ENCODE measurements around the gene CFAP74. TPM values are rescaled to one million over a fixed set of nuclear protein-coding genes. Genes with fewer than 3 reads are reported as not detected.

CFAP74 gene
- total RNA-seq, 1 experiment from 2014 or later, result not detected

DNA sequence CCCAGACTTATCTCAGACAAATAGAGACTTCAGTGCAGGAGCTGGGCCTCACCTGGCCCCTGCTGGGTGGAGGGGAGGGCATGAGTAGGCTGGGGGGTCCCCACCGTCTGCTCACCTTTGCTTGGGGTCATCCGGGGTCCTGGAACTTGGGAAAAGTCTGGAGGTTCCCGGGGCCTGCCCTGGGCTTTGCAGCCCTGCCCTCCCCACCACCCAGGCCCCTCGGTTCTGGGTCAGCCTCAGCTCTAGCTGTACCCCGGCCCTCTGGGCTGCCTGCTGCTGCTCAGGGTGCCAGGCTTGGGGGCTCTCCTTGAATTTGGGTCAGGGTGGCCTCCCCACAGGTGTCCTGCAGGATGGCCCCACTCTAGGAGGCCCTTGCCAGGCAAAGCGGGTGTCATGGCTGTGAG, 82.1 kb downstream of the CFAP74 start:
- H3K4me3 ChIP-seq (ENCODE audit: low read length), result no peak overlapping the region
- no peak overlapping the region for H3K27ac ChIP-seq (ENCODE audit: low read length)
- H3K9me3 ChIP-seq (ENCODE audit: low read length), result no peaks in the 10 kb centered on the region
- no peaks in the 10 kb centered on the region for H3K36me3 ChIP-seq (ENCODE audit: insufficient read depth, low read length)
- peaks cover 9% of the 10 kb centered on the region for H3K4me1 ChIP-seq (ENCODE audit: low read length)
- H3K79me2 ChIP-seq (ENCODE audit: low read length), result no peaks in the 10 kb centered on the region
- DNase-seq, result no peak
- no peaks in the 10 kb centered on the region for H3K27me3 ChIP-seq (ENCODE audit: low read length)
- H4K20me1 ChIP-seq (ENCODE audit: insufficient read depth, low read depth, low read length), result 0 out of 2 replicates have a peak, but pooled peaks cover 4% of the 10 kb centered on the region
- H3K9me2 ChIP-seq (replicated peaks; ENCODE audit: insufficient read depth, low read length), result no peaks in the 10 kb centered on the region
- no peak overlapping the region for H3K9ac ChIP-seq (ENCODE audit: low read length)
- no peak overlapping the region for H3K4me2 ChIP-seq (ENCODE audit: low read depth, low read length, poor library complexity, severe bottlenecking)
- no peak overlapping the region for H2AFZ ChIP-seq (ENCODE audit: low read length)

DNA sequence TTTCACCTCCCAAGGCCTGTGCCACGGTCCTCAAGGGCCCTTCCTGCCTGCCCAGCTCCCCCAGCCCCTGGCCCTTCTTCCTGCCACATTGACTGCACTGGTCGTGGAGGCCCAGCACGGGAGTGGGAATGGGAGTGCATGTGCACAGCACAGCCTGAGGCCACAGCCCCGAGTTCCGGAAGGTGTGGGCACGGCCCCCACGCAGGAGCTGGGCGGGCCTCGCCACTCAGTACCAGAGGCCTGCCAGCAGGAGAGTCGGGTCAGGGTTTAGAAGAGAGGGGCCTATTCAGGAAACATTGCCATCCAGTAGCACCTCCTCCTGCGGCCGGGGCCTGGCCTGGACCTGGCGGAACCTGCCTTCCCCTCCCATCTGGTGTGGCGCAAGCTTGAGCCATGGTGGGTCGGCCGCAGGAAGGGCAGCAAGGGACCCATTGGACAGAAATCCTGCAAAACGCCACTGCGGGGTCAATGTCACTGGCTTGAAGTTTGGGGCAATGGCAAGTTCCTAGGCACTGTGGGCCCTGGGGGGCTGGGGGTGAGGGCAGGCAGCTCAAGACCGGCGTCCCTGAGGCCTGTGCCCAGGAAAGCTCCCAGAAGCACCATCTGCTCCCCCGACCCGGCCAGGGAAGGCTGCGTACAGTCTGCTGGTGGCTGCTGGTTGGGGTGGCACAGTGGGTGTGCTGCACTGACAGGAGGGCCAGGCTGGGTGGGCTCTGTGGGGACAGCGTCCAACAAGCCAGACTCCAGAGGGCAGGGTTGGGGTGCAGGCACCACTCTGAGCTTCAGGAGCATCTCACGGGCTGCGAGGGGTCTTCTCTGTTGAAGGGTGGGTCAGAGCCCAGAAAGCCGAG, 82.8 kb downstream of the CFAP74 start:
- no peak overlapping the region for H3K4me3 ChIP-seq (ENCODE audit: low read length)
- H3K9me3 ChIP-seq (ENCODE audit: low read length), result no peaks in the 10 kb centered on the region
- H4K20me1 ChIP-seq (ENCODE audit: insufficient read depth, low read depth, low read length), result 0 out of 2 replicates have a peak, but pooled peaks cover 4% of the 10 kb centered on the region
- no peak for DNase-seq
- no peaks in the 10 kb centered on the region for H3K36me3 ChIP-seq (ENCODE audit: insufficient read depth, low read length)
- H3K9ac ChIP-seq (ENCODE audit: low read length), result no peak overlapping the region
- no peak overlapping the region for H3K4me2 ChIP-seq (ENCODE audit: low read depth, low read length, poor library complexity, severe bottlenecking)
- H3K9me2 ChIP-seq (replicated peaks; ENCODE audit: insufficient read depth, low read length), result no peaks in the 10 kb centered on the region
- peaks cover 9% of the 10 kb centered on the region for H3K4me1 ChIP-seq (ENCODE audit: low read length)
- no peaks in the 10 kb centered on the region for H3K79me2 ChIP-seq (ENCODE audit: low read length)
- no peak overlapping the region for H2AFZ ChIP-seq (ENCODE audit: low read length)
- H3K27ac ChIP-seq (ENCODE audit: low read length), result no peak overlapping the region
- H3K27me3 ChIP-seq (ENCODE audit: low read length), result no peaks in the 10 kb centered on the region

GRCh38 chr1:1920057-1920607, 83.5 kb downstream of the CFAP74 start:
- Histone ChIP-seq H3K4me3 (ENCODE audit: low read length) (no peak overlapping the region), H3K4me2 (ENCODE audit: low read depth, low read length, poor library complexity, severe bottlenecking) (peak overlapping the region; percentile 52), H3K9me2 (replicated peaks; ENCODE audit: insufficient read depth, low read length) (no peaks in the 10 kb centered on the region), H3K9ac (ENCODE audit: low read length) (no peak overlapping the region), H3K4me1 (ENCODE audit: low read length) (peaks cover 9% of the 10 kb centered on the region), H3K27me3 (ENCODE audit: low read length) (no peaks in the 10 kb centered on the region), H3K27ac (ENCODE audit: low read length) (no peak overlapping the region), H4K20me1 (ENCODE audit: insufficient read depth, low read depth, low read length) (0 out of 2 replicates have a peak, but pooled peaks cover 4% of the 10 kb centered on the region), H3K36me3 (ENCODE audit: insufficient read depth, low read length) (no peaks in the 10 kb centered on the region), H3K79me2 (ENCODE audit: low read length) (no peaks in the 10 kb centered on the region), H3K9me3 (ENCODE audit: low read length) (no peaks in the 10 kb centered on the region), H2AFZ (ENCODE audit: low read length) (no peak overlapping the region)
- no peak for DNase-seq

DNA sequence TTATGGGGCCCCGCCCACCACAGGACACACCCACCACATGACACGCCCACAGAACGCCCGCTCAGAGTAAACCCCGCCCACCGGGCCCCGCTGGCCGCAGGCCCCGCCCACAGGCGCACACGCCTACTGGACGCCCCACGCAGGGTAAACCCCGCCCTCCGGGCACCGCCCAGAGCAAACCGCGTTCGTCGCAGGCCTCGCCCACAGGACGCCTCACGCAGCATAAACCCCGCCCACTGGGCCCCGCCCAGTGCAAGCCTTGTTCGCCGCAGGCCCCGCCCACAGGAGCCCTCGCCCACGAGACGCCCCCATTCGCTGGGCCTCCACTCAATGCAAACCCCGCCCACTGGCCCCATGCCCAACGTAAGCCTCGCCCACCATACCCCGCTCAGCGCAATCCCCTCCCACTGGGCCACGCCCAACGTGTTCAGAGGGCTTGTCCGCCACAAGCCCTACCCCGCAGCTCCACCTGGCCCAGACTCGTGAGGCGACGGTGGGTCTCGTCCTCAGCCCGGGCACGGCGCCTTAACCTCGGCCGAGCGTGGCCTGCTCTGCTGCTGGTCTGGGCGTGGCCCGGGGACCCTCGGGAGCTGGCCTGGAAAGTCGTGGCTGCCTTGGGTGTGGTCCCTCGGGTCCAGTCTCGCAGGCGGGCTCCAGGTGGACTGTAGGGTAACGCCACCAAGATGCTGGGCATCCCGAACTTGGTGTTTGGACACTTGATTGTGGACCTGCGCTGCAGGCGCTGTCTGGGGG, 84.1 kb downstream of the CFAP74 start:
- Histone ChIP-seq H3K9ac (ENCODE audit: low read length) (no peak overlapping the region), H3K9me3 (ENCODE audit: low read length) (no peaks in the 10 kb centered on the region), H3K27me3 (ENCODE audit: low read length) (no peaks in the 10 kb centered on the region), H3K27ac (ENCODE audit: low read length) (no peak overlapping the region), H3K79me2 (ENCODE audit: low read length) (no peaks in the 10 kb centered on the region), H2AFZ (ENCODE audit: low read length) (peak overlapping the region; percentile 62; the same call in 1 of the 2 replicates), H4K20me1 (ENCODE audit: insufficient read depth, low read depth, low read length) (0 out of 2 replicates have a peak, but pooled peaks cover 4% of the 10 kb centered on the region), H3K4me3 (ENCODE audit: low read length) (peak overlapping the region; percentile 65), H3K4me2 (ENCODE audit: low read depth, low read length, poor library complexity, severe bottlenecking) (peak overlapping the region; percentile 65), H3K4me1 (ENCODE audit: low read length) (peaks cover 9% of the 10 kb centered on the region), H3K36me3 (ENCODE audit: insufficient read depth, low read length) (no peaks in the 10 kb centered on the region), H3K9me2 (replicated peaks; ENCODE audit: insufficient read depth, low read length) (no peaks in the 10 kb centered on the region)
- peak; percentile 100 for DNase-seq

DNA sequence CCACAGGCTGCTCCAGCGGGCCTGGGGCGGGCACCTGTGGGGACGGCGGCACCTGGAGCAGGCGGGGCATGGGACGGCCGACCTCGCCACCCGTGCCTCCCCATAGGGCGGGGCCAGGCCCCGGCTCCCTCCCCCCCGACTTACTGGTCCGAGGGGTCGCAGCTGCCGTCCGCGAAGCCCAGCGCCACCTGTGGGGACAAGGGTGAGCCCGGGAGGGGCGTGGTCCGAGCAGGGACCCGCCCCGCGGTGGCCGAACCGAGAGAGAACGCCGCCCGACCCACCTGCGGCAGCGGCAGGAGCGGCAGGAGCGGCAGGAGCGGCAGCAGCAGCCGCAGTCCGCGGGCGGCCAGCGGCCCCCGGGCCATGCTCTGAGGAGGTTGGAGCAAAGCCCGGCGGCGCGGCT, 84.7 kb downstream of the CFAP74 start, which contains the start of gene TMEM52:
TSS of gene TMEM52 (minus strand) at position 379 of the 403 bp plus-strand sequence. CDS start at position 365, 14 bp downstream.
- no peaks in the 10 kb centered on the region for H3K36me3 ChIP-seq (ENCODE audit: insufficient read depth, low read length)
- no peak for DNase-seq
- peak within 1 kb of the TSS; percentile 62; the same call in 1 of the 2 replicates for H2AFZ ChIP-seq (ENCODE audit: low read length)
- H3K9me3 ChIP-seq (ENCODE audit: low read length), result no peaks in the 10 kb centered on the region
- H3K9me2 ChIP-seq (replicated peaks; ENCODE audit: insufficient read depth, low read length), result no peaks in the 10 kb centered on the region
- peak within 1 kb of the TSS; percentile 44; the same call in 1 of the 2 replicates for H3K9ac ChIP-seq (ENCODE audit: low read length)
- H3K4me1 ChIP-seq (ENCODE audit: low read length), result peaks cover 9% of the 10 kb centered on the region
- H3K4me2 ChIP-seq (ENCODE audit: low read depth, low read length, poor library complexity, severe bottlenecking), result peak within 1 kb of the TSS; percentile 65
- peak within 1 kb of the TSS; percentile 65 for H3K4me3 ChIP-seq (ENCODE audit: low read length)
- 0 out of 2 replicates have a peak, but pooled peaks cover 4% of the 10 kb centered on the region for H4K20me1 ChIP-seq (ENCODE audit: insufficient read depth, low read depth, low read length)
- no peaks in the 10 kb centered on the region for H3K27me3 ChIP-seq (ENCODE audit: low read length)
- no peak within 1 kb of the TSS for H3K27ac ChIP-seq (ENCODE audit: low read length)
- H3K79me2 ChIP-seq (ENCODE audit: low read length), result no peaks in the 10 kb centered on the region

DNA sequence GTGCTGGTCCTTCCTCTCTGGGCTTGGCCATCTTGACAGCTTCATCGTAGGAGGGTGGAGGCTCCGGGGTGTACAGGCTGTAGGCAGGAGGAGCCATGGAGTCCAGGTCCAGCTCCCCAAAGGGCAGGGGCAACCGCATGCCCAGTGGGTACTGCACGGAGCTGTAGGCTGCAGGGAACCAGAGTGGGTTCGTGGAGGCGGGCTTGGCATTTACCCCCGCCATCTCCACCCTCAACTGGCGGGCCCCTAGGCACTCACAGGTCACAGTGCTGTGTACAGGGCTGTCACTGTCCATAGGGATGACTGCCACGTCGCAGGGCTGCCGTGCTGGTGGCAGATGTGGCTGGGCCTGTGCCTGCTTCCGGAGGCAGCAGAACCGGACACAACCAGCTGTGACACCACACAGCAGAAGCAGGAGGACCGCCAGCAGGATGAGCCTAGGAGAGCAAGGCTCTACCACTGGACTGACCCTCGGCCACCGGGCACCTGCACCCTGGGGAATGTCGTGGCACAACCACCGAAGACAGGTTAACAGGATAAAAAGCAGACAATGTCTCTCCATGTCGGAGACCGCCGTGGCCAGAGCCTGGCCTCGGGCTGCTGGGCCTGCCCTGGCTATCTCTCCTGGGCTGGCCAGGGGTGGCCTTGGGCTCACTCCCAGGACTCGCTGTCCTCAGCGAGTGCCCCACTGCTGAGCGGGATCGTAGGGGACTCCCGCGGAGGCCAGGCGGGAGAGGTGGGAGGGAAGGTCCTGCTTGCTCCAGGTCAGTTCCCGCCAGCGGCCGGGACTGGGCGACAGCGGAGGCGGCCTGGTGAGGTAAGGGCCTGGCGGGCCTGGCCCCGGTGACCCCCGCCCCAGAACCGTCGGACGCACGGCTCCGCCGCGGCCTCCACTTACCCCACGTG, 85.3 kb downstream of the CFAP74 start:
- Histone ChIP-seq H2AFZ (ENCODE audit: low read length) (no peak overlapping the region), H3K9ac (ENCODE audit: low read length) (peak overlapping the region; percentile 44; the same call in 1 of the 2 replicates), H3K9me2 (replicated peaks; ENCODE audit: insufficient read depth, low read length) (no peaks in the 10 kb centered on the region), H3K9me3 (ENCODE audit: low read length) (no peaks in the 10 kb centered on the region), H3K79me2 (ENCODE audit: low read length) (no peaks in the 10 kb centered on the region), H4K20me1 (ENCODE audit: insufficient read depth, low read depth, low read length) (0 out of 2 replicates have a peak, but pooled peaks cover 4% of the 10 kb centered on the region), H3K36me3 (ENCODE audit: insufficient read depth, low read length) (no peaks in the 10 kb centered on the region), H3K27me3 (ENCODE audit: low read length) (no peaks in the 10 kb centered on the region), H3K4me2 (ENCODE audit: low read depth, low read length, poor library complexity, severe bottlenecking) (peak overlapping the region; percentile 65), H3K4me1 (ENCODE audit: low read length) (peaks cover 9% of the 10 kb centered on the region), H3K4me3 (ENCODE audit: low read length) (peak overlapping the region; percentile 65; the same call in 1 of the 2 replicates), H3K27ac (ENCODE audit: low read length) (no peak overlapping the region)
- no peak for DNase-seq

GRCh38 chr1:1917304-1917976, 86.1 kb downstream of the CFAP74 start:
- Histone ChIP-seq H3K4me2 (ENCODE audit: low read depth, low read length, poor library complexity, severe bottlenecking) (no peak overlapping the region), H3K9me3 (ENCODE audit: low read length) (no peaks in the 10 kb centered on the region), H3K4me3 (ENCODE audit: low read length) (no peak overlapping the region), H3K27ac (ENCODE audit: low read length) (no peak overlapping the region), H3K4me1 (ENCODE audit: low read length) (peaks cover 9% of the 10 kb centered on the region), H3K9me2 (replicated peaks; ENCODE audit: insufficient read depth, low read length) (no peaks in the 10 kb centered on the region), H2AFZ (ENCODE audit: low read length) (no peak overlapping the region), H3K27me3 (ENCODE audit: low read length) (no peaks in the 10 kb centered on the region), H3K36me3 (ENCODE audit: insufficient read depth, low read length) (no peaks in the 10 kb centered on the region), H4K20me1 (ENCODE audit: insufficient read depth, low read depth, low read length) (0 out of 2 replicates have a peak, but pooled peaks cover 4% of the 10 kb centered on the region), H3K79me2 (ENCODE audit: low read length) (no peaks in the 10 kb centered on the region), H3K9ac (ENCODE audit: low read length) (no peak overlapping the region)
- no peak for DNase-seq

Measured in Karpas-422 (cell line).